Mononuclear cell (primary cell): ENCODE data around the gene PAPPA2. TPM values are rescaled to one million over a fixed set of nuclear protein-coding genes. Genes with fewer than 3 reads are reported as not detected.
"Not testable (repeated sequence)": the region's sequence is repeated elsewhere in the genome, so short reads cannot be mapped to it uniquely, and the experiment has no call there.

Source experiments
- H3K27me3 ChIP-seq: 2 replicates; pipeline ENCODE4 v1.6.0; 2011; ENCODE audit warnings: low read length, control low read depth; ENCODE audit not compliant: insufficient read depth
- H3K4me1 ChIP-seq: 2 replicates; pipeline ENCODE4 v1.5.1; 2011; ENCODE audit warnings: mild to moderate bottlenecking, low read length, control low read depth; ENCODE audit not compliant: insufficient read depth
- H3K4me3 ChIP-seq: 2 replicates; pipeline ENCODE4 v1.5.1; 2011; ENCODE audit warnings: mild to moderate bottlenecking, low read length, moderate library complexity
- H3K9me3 ChIP-seq: 2 replicates; pipeline ENCODE4 v1.5.1; 2011; ENCODE audit warnings: low read depth, mild to moderate bottlenecking, control low read depth, low read length
- total RNA-seq: library from RNA; depleted of rRNA; stranded (reverse); fragments of >200 nt; gene quantifications from one replicate; pipeline ENCODE4 v1.2.3, GENCODE V29; 2012

The PAPPA2 gene
- total RNA-seq, 1 donor: 0.10 TPM

GRCh38 chr1:176595217-176595616 lies 132.2 kb downstream of the PAPPA2 start:
- H3K27me3 ChIP-seq: no peaks in the 10 kb centered on the region
- no peak overlapping the region for H3K4me3 ChIP-seq
- no peaks in the 10 kb centered on the region for H3K4me1 ChIP-seq
- H3K9me3 ChIP-seq: no peaks in the 10 kb centered on the region

GRCh38 chr1:176601348-176601747 lies 138.4 kb downstream of the PAPPA2 start:
- no peaks in the 10 kb centered on the region for H3K9me3 ChIP-seq
- H3K4me1 ChIP-seq: no peaks in the 10 kb centered on the region
- H3K4me3 ChIP-seq: no peak overlapping the region
- H3K27me3 ChIP-seq: no peaks in the 10 kb centered on the region

- Histone ChIP-seq H3K9me3 (no peaks in the 10 kb centered on the region), H3K4me1 (no peaks in the 10 kb centered on the region), H3K4me3 (no peak overlapping the region), H3K27me3 (no peaks in the 10 kb centered on the region)
Measured at GRCh38 chr1:176602388-176603004, 139.5 kb downstream of the PAPPA2 start.

GRCh38 chr1:176603696-176604095 lies 140.7 kb downstream of the PAPPA2 start:
- Histone ChIP-seq H3K4me1 (no peaks in the 10 kb centered on the region), H3K9me3 (no peaks in the 10 kb centered on the region), H3K27me3 (no peaks in the 10 kb centered on the region), H3K4me3 (no peak overlapping the region)

GRCh38 chr1:176604461-176604860 lies 141.5 kb downstream of the PAPPA2 start:
- Histone ChIP-seq H3K9me3 (no peaks in the 10 kb centered on the region), H3K27me3 (no peaks in the 10 kb centered on the region), H3K4me3 (no peak overlapping the region), H3K4me1 (no peaks in the 10 kb centered on the region)

- H3K9me3 ChIP-seq: no peaks in the 10 kb centered on the region
- no peaks in the 10 kb centered on the region for H3K4me1 ChIP-seq
- no peaks in the 10 kb centered on the region for H3K27me3 ChIP-seq
- no peak overlapping the region for H3K4me3 ChIP-seq
Measured at GRCh38 chr1:176605176-176605575, 142.2 kb downstream of the PAPPA2 start.

- Histone ChIP-seq H3K4me3 (no peak overlapping the region), H3K27me3 (no peaks in the 10 kb centered on the region)
Measured at GRCh38 chr1:176609556-176610408, 146.8 kb downstream of the PAPPA2 start.

GRCh38 chr1:176612791-176613190 lies 149.8 kb downstream of the PAPPA2 start:
- Histone ChIP-seq H3K4me3 (no peak overlapping the region), H3K27me3 (no peaks in the 10 kb centered on the region), H3K4me1 (no peaks in the 10 kb centered on the region), H3K9me3 (no peaks in the 10 kb centered on the region)

More at GRCh38 chr1:176609556-176610408, 146.8 kb downstream of the PAPPA2 start:
- no peaks in the 10 kb centered on the region for H3K9me3 ChIP-seq
- H3K4me1 ChIP-seq: no peaks in the 10 kb centered on the region

- no peaks in the 10 kb centered on the region for H3K27me3 ChIP-seq
- no peaks in the 10 kb centered on the region for H3K4me1 ChIP-seq
- H3K9me3 ChIP-seq: no peaks in the 10 kb centered on the region
- no peak overlapping the region for H3K4me3 ChIP-seq
Measured at GRCh38 chr1:176617881-176618280, 154.9 kb downstream of the PAPPA2 start.

- H3K9me3 ChIP-seq: no peaks in the 10 kb centered on the region
- no peaks in the 10 kb centered on the region for H3K27me3 ChIP-seq
- H3K4me3 ChIP-seq: no peak overlapping the region
- no peaks in the 10 kb centered on the region for H3K4me1 ChIP-seq
Measured at GRCh38 chr1:176619261-176619660, 156.3 kb downstream of the PAPPA2 start.

- Histone ChIP-seq H3K9me3 (no peaks in the 10 kb centered on the region), H3K4me1 (no peaks in the 10 kb centered on the region), H3K4me3 (no peak overlapping the region), H3K27me3 (no peaks in the 10 kb centered on the region)
Measured at GRCh38 chr1:176625365-176625764, 162.4 kb downstream of the PAPPA2 start.

GRCh38 chr1:176626572-176627061 lies 163.6 kb downstream of the PAPPA2 start:
- no peak overlapping the region for H3K4me3 ChIP-seq
- no peaks in the 10 kb centered on the region for H3K4me1 ChIP-seq
- H3K9me3 ChIP-seq: no peaks in the 10 kb centered on the region
- H3K27me3 ChIP-seq: no peaks in the 10 kb centered on the region

GRCh38 chr1:176628775-176629174 lies 165.8 kb downstream of the PAPPA2 start:
- Histone ChIP-seq H3K4me1 (no peaks in the 10 kb centered on the region), H3K4me3 (no peak overlapping the region), H3K27me3 (no peaks in the 10 kb centered on the region), H3K9me3 (no peaks in the 10 kb centered on the region)

GRCh38 chr1:176634733-176635132 lies 171.8 kb downstream of the PAPPA2 start:
- H3K4me3 ChIP-seq, H3K9me3 ChIP-seq, H3K27me3 ChIP-seq, H3K4me1 ChIP-seq: not testable (repeated sequence)

- no peaks in the 10 kb centered on the region for H3K9me3 ChIP-seq
- no peaks in the 10 kb centered on the region for H3K27me3 ChIP-seq
Measured at GRCh38 chr1:176638713-176639526, 175.9 kb downstream of the PAPPA2 start.

More at GRCh38 chr1:176638713-176639526, 175.9 kb downstream of the PAPPA2 start:
- Histone ChIP-seq H3K4me1 (no peaks in the 10 kb centered on the region), H3K4me3 (no peak overlapping the region)
